ENCODE results near the gene ARHGAP22.

GRCh38 chr10:48609441-48609840 lies 4.6 kb upstream of the ARHGAP22 start:
- no peak for TF ChIP-seq CTCF (IDR thresholded peaks at IDR 0.05)
- TF ChIP-seq POLR2A (IDR thresholded peaks at IDR 0.05), result no peak
- no peak for TF ChIP-seq POLR2AphosphoS5 (IDR thresholded peaks at IDR 0.05; ENCODE audit: insufficient read depth in 1 of 2, low read depth in 1 of 2)

Measured in vagina (tissue), 2 donors.